Amniotic stem cell (primary cell): ENCODE data around the gene C9.
"Not testable (repeated sequence)": the region's sequence is repeated elsewhere in the genome, so short reads cannot be mapped to it uniquely, and the experiment has no call there.

Experiments
- DNase-seq: peaks from one replicate; lab custom pipeline; 2025; lab: John Stamatoyannopoulos, UW

The C9 gene

GRCh38 chr5:39371367-39371635 is 7.0 kb upstream of the C9 start:
- no peak for DNase-seq

- no peak for DNase-seq
These were observed 6.5 kb upstream of the C9 start for GRCh38 chr5:39370555-39371366.

- DNase-seq = no peak
These were observed 5.0 kb upstream of the C9 start for GRCh38 chr5:39369123-39369815.

GRCh38 chr5:39368116-39368515 is 3.8 kb upstream of the C9 start:
- DNase-seq = no peak

- DNase-seq = no peak
These were observed 3.4 kb upstream of the C9 start for GRCh38 chr5:39367711-39368110.

GRCh38 chr5:39363217-39363616 is 1.1 kb downstream of the C9 start:
- DNase-seq = no peak

- DNase-seq = no peak
These were observed 1.6 kb downstream of the C9 start for GRCh38 chr5:39362646-39363045.

GRCh38 chr5:39361306-39361705 is 3.0 kb downstream of the C9 start:
- DNase-seq = no peak

- DNase-seq = no peak
These were observed 3.7 kb downstream of the C9 start for GRCh38 chr5:39360471-39361111.

GRCh38 chr5:39356263-39356662 is 8.0 kb downstream of the C9 start:
- no peak for DNase-seq

- no peak for DNase-seq
These were observed 9.0 kb downstream of the C9 start for GRCh38 chr5:39355324-39355723.

GRCh38 chr5:39353717-39354399 is 10.4 kb downstream of the C9 start:
- no peak for DNase-seq

GRCh38 chr5:39352951-39353350 is 11.3 kb downstream of the C9 start:
- DNase-seq = no peak

GRCh38 chr5:39352170-39352569 is 12.1 kb downstream of the C9 start:
- no peak for DNase-seq

GRCh38 chr5:39349484-39349883 is 14.8 kb downstream of the C9 start:
- no peak for DNase-seq

GRCh38 chr5:39342460-39342859 is 21.8 kb downstream of the C9 start:
- no peak for DNase-seq

GRCh38 chr5:39341896-39342295 is 22.4 kb downstream of the C9 start:
- no peak for DNase-seq

- no peak for DNase-seq
These were observed 23.8 kb downstream of the C9 start for GRCh38 chr5:39340506-39340905.

GRCh38 chr5:39337252-39337915 is 26.9 kb downstream of the C9 start:
- DNase-seq = no peak

GRCh38 chr5:39334296-39334695 is 30.0 kb downstream of the C9 start:
- DNase-seq = not testable (repeated sequence)

- DNase-seq = no peak
These were observed 31.2 kb downstream of the C9 start for GRCh38 chr5:39333104-39333503.

GRCh38 chr5:39331861-39332381 is 32.4 kb downstream of the C9 start:
- DNase-seq = no peak
